K562 (cell line): ENCODE measurements around the gene CSK. TPM values are rescaled to one million over a fixed set of nuclear protein-coding genes. Genes with fewer than 3 reads are reported as not detected.

Source experiments
- ATAC-seq: fragments of 200-7000 bp; cut with Tn5 transposase; 3 replicates; pipeline ENCODE4 v1.9.1; 2020; ENCODE audit warnings: moderate library complexity
- BruUV-seq: library from RNA; stranded (reverse); fragments of 400-500 nt; replicated peaks from 2 replicates; lab custom pipeline; 2021; lab: Mats Ljungman, UMichigan
- CTCF ChIA-PET: fragments of 300-600 bp; formaldehyde crosslinking; extraction: SDS; loops from one replicate; lab custom pipeline; 2021; ENCODE audit warnings: low intra/inter-chr PET ratio; lab: Yijun Ruan, JAX
- POLR2A ChIA-PET: fragments of 300-600, 350-650 bp; sonication (Branson Sonifier 250); formaldehyde crosslinking; extraction: SDS; loops from one replicate; lab custom pipeline; 2021; ENCODE audit warnings: antibody characterized with exemption, inconsistent platforms; lab: Yijun Ruan, JAX
- DNase-seq, 4 experiments: peaks; one replicate each; pipeline versions ENCODE4 v3.0.0 to v3.0.0-alpha.2; 2011 to 2018; ENCODE audit warnings: low spot score in 3 of 4, mixed read lengths in 3 of 4; ENCODE audit errors: extremely low read depth in 1 of 4
- FAIRE-seq: peaks from 2 replicates; lab custom pipeline; 2011; peaks lifted over from hg19 to GRCh38; lab: Jason Lieb, UNC
- H2AFZ ChIP-seq: 2 replicates; pipeline ENCODE4 v1.6.0; 2011; ENCODE audit warnings: low read depth, low read length, control low read depth, inconsistent platforms
- H3K27ac ChIP-seq: fragments of 200-600 bp; 3 replicates; pipeline ENCODE4 v1.8.0; 2011; ENCODE audit warnings: low read depth, mild to moderate bottlenecking, control low read depth, inconsistent platforms, low read length, moderate library complexity, mixed read lengths; ENCODE audit errors: extremely low read depth
- H3K27me3 ChIP-seq, 2 experiments: fragments of 300-600 bp in 1 of 2; 2 replicates in 1 of 2; 3 replicates in 1 of 2; pipeline versions ENCODE4 v1.6.0 to v1.8.0; 2011; ENCODE audit warnings: inconsistent platforms in 2 of 2, low read length in 2 of 2, mild to moderate bottlenecking in 1 of 2, mixed read lengths in 1 of 2, moderate library complexity in 1 of 2; ENCODE audit not compliant: control insufficient read depth in 2 of 2, insufficient read depth in 2 of 2
- H3K36me3 ChIP-seq: fragments of 300-600 bp; 3 replicates; pipeline ENCODE4 v1.8.0; 2011; ENCODE audit warnings: mild to moderate bottlenecking, low read length, inconsistent platforms; ENCODE audit not compliant: control insufficient read depth, insufficient read depth
- H3K4me1 ChIP-seq, 2 experiments: fragments of 200-600 bp in 1 of 2; replicated peaks in 1 of 2; 2 replicates in 1 of 2; 3 replicates in 1 of 2; pipeline versions ENCODE4 v1.5.1 to v1.8.0; 2011; ENCODE audit warnings: inconsistent platforms in 2 of 2, low read length in 2 of 2, mild to moderate bottlenecking in 1 of 2, mixed read lengths in 1 of 2, moderate library complexity in 1 of 2; ENCODE audit not compliant: control insufficient read depth in 2 of 2, insufficient read depth in 2 of 2
- H3K4me2 ChIP-seq: 2 replicates; pipeline ENCODE4 v1.6.1; 2011; ENCODE audit warnings: low read length, control low read depth, inconsistent platforms, mixed read lengths; ENCODE audit not compliant: insufficient read depth
- H3K4me3 ChIP-seq: fragments of 200-600 bp; sonication (generic), shearing (Covaris generic); 2 replicates; pipeline ENCODE4 v1.5.1; 2016; ENCODE audit warnings: control low read depth, inconsistent platforms
- H3K79me2 ChIP-seq: fragments of 200-600 bp; 3 replicates; pipeline ENCODE4 v1.8.0; 2011; ENCODE audit warnings: low read length, inconsistent platforms; ENCODE audit not compliant: control insufficient read depth, insufficient read depth
- H3K9ac ChIP-seq, 2 experiments: 2 replicates each; pipeline versions ENCODE4 v1.6.0 to v1.6.1; 2011; ENCODE audit warnings: low read depth in 2 of 2, low read length in 2 of 2, control low read depth in 1 of 2, inconsistent platforms in 1 of 2, mild to moderate bottlenecking in 1 of 2, mixed read lengths in 1 of 2; ENCODE audit not compliant: insufficient read depth in 1 of 2
- H3K9me1 ChIP-seq: one replicate; pipeline ENCODE4 v1.6.0; 2011; ENCODE audit warnings: inconsistent platforms, mild to moderate bottlenecking, low read length, moderate library complexity; ENCODE audit not compliant: control insufficient read depth, insufficient read depth
- H3K9me3 ChIP-seq: replicated peaks from 2 replicates; pipeline ENCODE4 v1.5.1; 2011; ENCODE audit warnings: low read depth, low read length, inconsistent platforms; ENCODE audit not compliant: control insufficient read depth, insufficient read depth
- H4K20me1 ChIP-seq: replicated peaks from 2 replicates; pipeline ENCODE4 v1.6.1; 2011; ENCODE audit warnings: low read length, inconsistent platforms, mixed read lengths; ENCODE audit not compliant: control insufficient read depth, insufficient read depth
- BCOR ChIP-seq: fragments of 450-650 bp; IDR thresholded peaks from 2 replicates; pipeline ENCODE4 v1.6.1; 2016
- ZKSCAN1 ChIP-seq: fragments of 150-350 bp; IDR thresholded peaks from 2 replicates; pipeline ENCODE4 v1.6.1; 2016; ENCODE audit warnings: low read depth, low read length
- WGBS: fragments of 100-300 bp; shearing (Covaris generic); methylation state at CpG from one replicate; pipeline ENCODE4 v1.1.6; 2016; ENCODE audit warnings: low coverage, mixed read lengths; ENCODE audit not compliant: insufficient coverage; ENCODE audit errors: missing lambda C conversion rate; 5-methylcytosine and 5-hydroxymethylcytosine counted together
- in situ Hi-C: fragments of 300-500 bp; cut with MboI; formaldehyde crosslinking; loops from 4 replicates; pipeline ENCODE4 v1.15.0; 2018; ENCODE audit warnings: inconsistent platforms, mixed read lengths
- intact Hi-C: fragments of 100-400 bp; cut with micrococcal nuclease; formaldehyde crosslinking; loops from 2 replicates; pipeline ENCODE4 v1.14.2; 2022
- polyA plus RNA-seq, 8 experiments: library from polyadenylated mRNA; depleted of rRNA in 4 of 8; stranded (reverse) in 5 of 8; unstranded in 3 of 8; fragments of >200 nt; fragmentation: Nextera tagmentation in 2 of 8; fragmentation: Illumina TruSeq in 1 of 8; extraction: Ambion mirVana in 2 of 8; extraction: Trizol in 1 of 8; gene quantifications; 2 replicates each; pipeline versions ENCODE4 v1.2.1 to v1.2.3, GENCODE V29; 2011 to 2014; ENCODE audit warnings: inconsistent platforms in 1 of 8, missing spikeins in 1 of 8
- total RNA-seq, 7 experiments: library from RNA; depleted of rRNA in 6 of 7; stranded (reverse); fragments of >200 nt in 6 of 7; fragmentation: Illumina TruSeq in 2 of 7; extraction: Trizol in 2 of 7; gene quantifications; 2 replicates each; pipeline versions ENCODE4 v1.2.1 to v1.2.3, GENCODE V29; 2011 to 2021; ENCODE audit warnings: low replicate concordance in 1 of 7
- TF ChIP-seq, protein P1 (sequence below): fragments of 200-400 bp; formaldehyde crosslinking; IDR thresholded peaks from 2 replicates; pipeline ENCODE4 v1.6.1; 2017; ENCODE audit warnings: mild to moderate bottlenecking, low read depth, low read length, moderate library complexity
- TF ChIP-seq, protein P2 (sequence below), 3 experiments: fragments of 200-800 bp in 1 of 3; fragments of 250-450 bp in 1 of 3; fragments of 450-650 bp in 1 of 3; sonication (Bioruptor Pico) in 1 of 3; sonication (Bioruptor generic) in 1 of 3; formaldehyde crosslinking in 1 of 3; IDR thresholded peaks; 2 replicates each; pipeline versions ENCODE4 v1.6.1 to v1.8.0; 2016 to 2022; ENCODE audit warnings: mild to moderate bottlenecking in 2 of 3, missing genetic modification characterization in 2 of 3, missing compliant biosample characterization in 1 of 3, moderate library complexity in 1 of 3

Gene CSK
- total and polyA plus RNA-seq, 9 of the 15 experiments (the other 6 are each of a cell fraction or from before 2014, with no cell fraction given), result 1.5 to 112 (median 22.5) TPM

DNA sequence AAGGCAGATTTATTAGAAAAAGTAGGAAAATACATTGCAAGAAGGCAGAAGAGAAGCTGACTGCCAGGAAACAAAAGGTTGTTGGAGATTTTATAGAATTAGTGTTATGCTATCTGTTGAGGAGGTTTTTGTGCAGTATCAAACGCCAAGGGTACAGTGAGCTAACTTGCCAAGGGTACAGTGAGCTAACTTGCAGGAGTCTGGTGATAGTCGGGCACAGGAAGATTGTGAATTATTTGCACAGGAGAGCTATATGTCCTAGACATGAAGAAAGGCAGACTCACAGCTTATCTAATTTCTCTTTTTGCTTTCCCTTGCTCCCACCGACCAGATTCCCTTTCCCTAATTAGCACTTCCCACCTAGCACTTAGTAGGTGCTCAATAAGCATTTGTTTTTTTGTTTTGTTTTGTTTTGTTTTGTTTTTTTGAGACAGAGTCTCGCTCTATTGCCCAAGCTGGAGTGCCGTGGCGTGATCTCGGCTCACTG is 2.7 kb upstream of the CSK start:
- no peaks in the 10 kb centered on the region; the same call in 1 of the 2 replicates for H4K20me1 ChIP-seq
- peaks cover 22% of the 10 kb centered on the region for H3K79me2 ChIP-seq
- WGBS, result 61% methylated on average over 7 of the region's 7 CpGs
- CTCF ChIA-PET, result interaction anchor here (0.7 kb wide), 2 partner anchors 17 to 1384 kb away, joined by 3 read pairs; no protein-coding TSS in a partner anchor
- TF ChIP-seq BCOR (peak; percentile 36), ZKSCAN1 (peak; percentile 66; the same call in 1 of the 2 replicates)
- TF ChIP-seq, protein P1, sequence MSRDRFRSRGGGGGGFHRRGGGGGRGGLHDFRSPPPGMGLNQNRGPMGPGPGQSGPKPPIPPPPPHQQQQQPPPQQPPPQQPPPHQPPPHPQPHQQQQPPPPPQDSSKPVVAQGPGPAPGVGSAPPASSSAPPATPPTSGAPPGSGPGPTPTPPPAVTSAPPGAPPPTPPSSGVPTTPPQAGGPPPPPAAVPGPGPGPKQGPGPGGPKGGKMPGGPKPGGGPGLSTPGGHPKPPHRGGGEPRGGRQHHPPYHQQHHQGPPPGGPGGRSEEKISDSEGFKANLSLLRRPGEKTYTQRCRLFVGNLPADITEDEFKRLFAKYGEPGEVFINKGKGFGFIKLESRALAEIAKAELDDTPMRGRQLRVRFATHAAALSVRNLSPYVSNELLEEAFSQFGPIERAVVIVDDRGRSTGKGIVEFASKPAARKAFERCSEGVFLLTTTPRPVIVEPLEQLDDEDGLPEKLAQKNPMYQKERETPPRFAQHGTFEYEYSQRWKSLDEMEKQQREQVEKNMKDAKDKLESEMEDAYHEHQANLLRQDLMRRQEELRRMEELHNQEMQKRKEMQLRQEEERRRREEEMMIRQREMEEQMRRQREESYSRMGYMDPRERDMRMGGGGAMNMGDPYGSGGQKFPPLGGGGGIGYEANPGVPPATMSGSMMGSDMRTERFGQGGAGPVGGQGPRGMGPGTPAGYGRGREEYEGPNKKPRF, result no peak
- TF ChIP-seq, protein P2, sequence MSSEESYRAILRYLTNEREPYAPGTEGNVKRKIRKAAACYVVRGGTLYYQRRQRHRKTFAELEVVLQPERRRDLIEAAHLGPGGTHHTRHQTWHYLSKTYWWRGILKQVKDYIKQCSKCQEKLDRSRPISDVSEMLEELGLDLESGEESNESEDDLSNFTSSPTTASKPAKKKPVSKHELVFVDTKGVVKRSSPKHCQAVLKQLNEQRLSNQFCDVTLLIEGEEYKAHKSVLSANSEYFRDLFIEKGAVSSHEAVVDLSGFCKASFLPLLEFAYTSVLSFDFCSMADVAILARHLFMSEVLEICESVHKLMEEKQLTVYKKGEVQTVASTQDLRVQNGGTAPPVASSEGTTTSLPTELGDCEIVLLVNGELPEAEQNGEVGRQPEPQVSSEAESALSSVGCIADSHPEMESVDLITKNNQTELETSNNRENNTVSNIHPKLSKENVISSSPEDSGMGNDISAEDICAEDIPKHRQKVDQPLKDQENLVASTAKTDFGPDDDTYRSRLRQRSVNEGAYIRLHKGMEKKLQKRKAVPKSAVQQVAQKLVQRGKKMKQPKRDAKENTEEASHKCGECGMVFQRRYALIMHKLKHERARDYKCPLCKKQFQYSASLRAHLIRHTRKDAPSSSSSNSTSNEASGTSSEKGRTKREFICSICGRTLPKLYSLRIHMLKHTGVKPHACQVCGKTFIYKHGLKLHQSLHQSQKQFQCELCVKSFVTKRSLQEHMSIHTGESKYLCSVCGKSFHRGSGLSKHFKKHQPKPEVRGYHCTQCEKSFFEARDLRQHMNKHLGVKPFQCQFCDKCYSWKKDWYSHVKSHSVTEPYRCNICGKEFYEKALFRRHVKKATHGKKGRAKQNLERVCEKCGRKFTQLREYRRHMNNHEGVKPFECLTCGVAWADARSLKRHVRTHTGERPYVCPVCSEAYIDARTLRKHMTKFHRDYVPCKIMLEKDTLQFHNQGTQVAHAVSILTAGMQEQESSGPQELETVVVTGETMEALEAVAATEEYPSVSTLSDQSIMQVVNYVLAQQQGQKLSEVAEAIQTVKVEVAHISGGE (CRISPR knock-in tag; IDR thresholded peaks at IDR 0.05), result 0 out of 6 replicates have a peak, but pooled peaks of 1 of the 3 experiments have one; percentile 3
- intact Hi-C loops, result loop anchor here (10.0 kb wide), 1 partner anchor 426 kb away; the partner anchor contains the start of gene C15orf39
- H3K4me2 ChIP-seq, result no peak overlapping the region
- 0 out of 2 replicates have a peak overlapping the region, but pooled peaks have one; percentile 1 for H2AFZ ChIP-seq
- peaks cover 4% of the 10 kb centered on the region for H3K9me1 ChIP-seq
- H3K4me3 ChIP-seq, result no peak overlapping the region
- DNase-seq, result no peak
- ATAC-seq, result no peak
- in situ Hi-C loops, result no loop called here
- no peaks in the 10 kb centered on the region for H3K9me3 ChIP-seq
- no peak for FAIRE-seq
- BruUV-seq, result no TSS peak
- no peaks in the 10 kb centered on the region for H3K27me3 ChIP-seq
- POLR2A ChIA-PET, result interaction anchor here (0.6 to 1.7 kb wide), 3 partner anchors 9 to 410 kb away, joined by 3 to 8 read pairs (median 3); no protein-coding TSS in a partner anchor
- H3K9ac ChIP-seq, result no peak overlapping the region
- no peaks in the 10 kb centered on the region for H3K36me3 ChIP-seq
- peaks cover 43 to 62% of the 10 kb centered on the region in 2 experiments for H3K4me1 ChIP-seq
- no peak overlapping the region for H3K27ac ChIP-seq
